Gastroesophageal sphincter (tissue), 4 donors: ENCODE results near the gene UMPS. TPM values are rescaled to one million over a fixed set of nuclear protein-coding genes. Genes with fewer than 3 reads are reported as not detected.
"Not testable (repeated sequence)": the region's sequence is repeated elsewhere in the genome, so short reads cannot be mapped to it uniquely, and the experiment has no call there.

Source experiments
- ATAC-seq: fragments of 150-250 bp; one replicate; pipeline ENCODE4 v1.9.1; 2016; ENCODE audit warnings: mild to moderate bottlenecking, moderate library complexity
- H3K27ac ChIP-seq, 4 donors: fragments of 200-600 bp; sonication (generic) in 3 of 4; 1 replicate in 3 of 4; 2 replicates in 1 of 4; pipeline ENCODE4 v1.5.1; 2016 to 2019
- H3K27me3 ChIP-seq: fragments of 200-600 bp; sonication (generic); one replicate; pipeline ENCODE4 v1.5.1; 2019
- H3K36me3 ChIP-seq, 2 donors: fragments of 200-600 bp; sonication (generic); one replicate each; pipeline ENCODE4 v1.5.1; 2019; ENCODE audit warnings: control low read depth in 1 of 2
- H3K4me1 ChIP-seq, 3 donors: fragments of 200-600 bp; sonication (generic); 1 replicate in 2 of 3; 2 replicates in 1 of 3; pipeline ENCODE4 v1.5.1; 2016 to 2019; ENCODE audit warnings: control low read depth in 2 of 3
- H3K4me3 ChIP-seq, 2 donors: fragments of 200-600 bp; sonication (generic); one replicate each; pipeline ENCODE4 v1.5.1; 2019; ENCODE audit warnings: mild to moderate bottlenecking in 1 of 2, moderate library complexity in 1 of 2
- H3K9me3 ChIP-seq, 3 donors: fragments of 200-600 bp; sonication (generic); one replicate each; pipeline ENCODE4 v1.5.1; 2017 to 2019; ENCODE audit warnings: control low read depth in 2 of 3
- CTCF ChIP-seq, 4 experiments: fragments of 200-600 bp in 2 of 4; fragments of 450-650 bp in 2 of 4; sonication (generic) in 1 of 4; IDR thresholded peaks; one replicate each; pipeline ENCODE4 v1.5.1; 2017 to 2019; ENCODE audit warnings: antibody characterized with exemption in 4 of 4, mild to moderate bottlenecking in 2 of 4, moderate library complexity in 2 of 4
- EP300 ChIP-seq: sonication (generic); formaldehyde crosslinking; IDR thresholded peaks from one replicate; pipeline ENCODE4 v1.6.1; 2017; ENCODE audit warnings: antibody characterized with exemption, mild to moderate bottlenecking
- POLR2A ChIP-seq, 2 donors: fragments of 450-650 bp; IDR thresholded peaks; one replicate each; pipeline ENCODE4 v1.6.1; 2017; ENCODE audit warnings: antibody characterized with exemption in 2 of 2, mild to moderate bottlenecking in 2 of 2, moderate library complexity in 1 of 2
- POLR2AphosphoS5 ChIP-seq: sonication (generic); formaldehyde crosslinking; IDR thresholded peaks from one replicate; pipeline ENCODE4 v1.6.1; 2017; ENCODE audit warnings: antibody characterized with exemption
- WGBS, 2 donors: methylation state at CpG; one replicate each; pipeline ENCODE4 v1.1.5; 2018; ENCODE audit warnings: low coverage in 1 of 2; 5-methylcytosine and 5-hydroxymethylcytosine counted together
- total RNA-seq, 4 donors: library from RNA; depleted of rRNA; stranded (reverse); fragments of >200 nt; gene quantifications; one replicate each; pipeline ENCODE4 v1.1.0, GENCODE V29; 2016

Gene UMPS
- total RNA-seq, 4 donors from 2014 or later = 18.5 to 24.3 (median 20.7) TPM

- H3K9me3 ChIP-seq = no peaks in the 10 kb centered on the region
- H3K4me3 ChIP-seq = no peak overlapping the region
- WGBS, 2 donors = 86 to 91% methylated on average over 7 of the region's 7 CpGs
- TF ChIP-seq CTCF (IDR thresholded peaks at IDR 0.05) (no peak), EP300 (no peak), POLR2AphosphoS5 (no peak), POLR2A (IDR thresholded peaks at IDR 0.05) (no peak)
- H3K36me3 ChIP-seq = no peaks in the 10 kb centered on the region
- peaks cover 3% of the 10 kb centered on the region for H3K27me3 ChIP-seq
- H3K27ac ChIP-seq = no peak overlapping the region
- no peak for ATAC-seq
- no peaks in the 10 kb centered on the region for H3K4me1 ChIP-seq
Observed at GRCh38 chr3:124702950-124703349, 27.3 kb upstream of the UMPS start.

- Histone ChIP-seq H3K4me1 (no peaks in the 10 kb centered on the region), H3K36me3 (no peaks in the 10 kb centered on the region), H3K9me3 (no peaks in the 10 kb centered on the region), H3K4me3 (no peak overlapping the region), H3K27me3 (peaks cover 3% of the 10 kb centered on the region), H3K27ac (no peak overlapping the region)
- no peak for ATAC-seq
- WGBS, 2 donors = 100% methylated on average over 1 of the region's 1 CpG; no CpG with 5 or more reads in 1 of the 2 donors
- TF ChIP-seq POLR2A (IDR thresholded peaks at IDR 0.05) (no peak), CTCF (IDR thresholded peaks at IDR 0.05) (no peak), POLR2AphosphoS5 (no peak), EP300 (no peak)
Observed at GRCh38 chr3:124705552-124705951, 24.7 kb upstream of the UMPS start.

- not testable (repeated sequence) for H3K4me1 ChIP-seq, H3K27ac ChIP-seq, ATAC-seq, H3K4me3 ChIP-seq, H3K9me3 ChIP-seq, H3K27me3 ChIP-seq, H3K36me3 ChIP-seq
- 86 to 95% methylated on average over 2 of the region's 2 CpGs for WGBS, 2 donors
Observed at GRCh38 chr3:124707223-124707622, 23.0 kb upstream of the UMPS start.

- Histone ChIP-seq H3K27me3 (peaks cover 3% of the 10 kb centered on the region), H3K4me3 (no peak overlapping the region), H3K4me1 (no peaks in the 10 kb centered on the region), H3K9me3 (no peaks in the 10 kb centered on the region), H3K27ac (no peak overlapping the region), H3K36me3 (no peaks in the 10 kb centered on the region)
- ATAC-seq = no peak
- TF ChIP-seq POLR2AphosphoS5 (no peak), CTCF (IDR thresholded peaks at IDR 0.05) (no peak)
- 50% methylated on average over 1 of the region's 1 CpG; no CpG with 5 or more reads in 1 of the 2 donors for WGBS, 2 donors
Observed at GRCh38 chr3:124707656-124708062, 22.6 kb upstream of the UMPS start.

GRCh38 chr3:124714223-124714853 lies 15.9 kb upstream of the UMPS start:
- WGBS, 2 donors = 58 to 63% methylated on average over 7 to 9 of the region's 11 CpGs
- H3K27ac ChIP-seq = peak overlapping the region in 2 of 4 donors; percentile 29 to 42
- H3K9me3 ChIP-seq = no peaks in the 10 kb centered on the region
- peaks cover 0 to 9% (median 0%) of the 10 kb centered on the region in 3 donors for H3K4me1 ChIP-seq
- H3K36me3 ChIP-seq = no peaks in the 10 kb centered on the region
- no peaks in the 10 kb centered on the region for H3K27me3 ChIP-seq
- no peak overlapping the region for H3K4me3 ChIP-seq
- TF ChIP-seq EP300 = no peak
- TF ChIP-seq POLR2AphosphoS5 = no peak
- TF ChIP-seq POLR2A (IDR thresholded peaks at IDR 0.05) = no peak
- no peak for TF ChIP-seq CTCF (IDR thresholded peaks at IDR 0.05)
- ATAC-seq = peak; percentile 60
